Activated B cell treated with CpG ODN at 0.5 μM for 24 hours (primary cell): ENCODE results near the gene PTPRH. TPM values are rescaled to one million over a fixed set of nuclear protein-coding genes. Genes with fewer than 3 reads are reported as not detected.

Experiments
- ATAC-seq: fragments of 200-7000 bp; cut with Tn5 transposase; one replicate; pipeline ENCODE4 v1.10.0; 2021; ENCODE audit warnings: low read depth, mild to moderate bottlenecking, moderate library complexity
- CTCF ChIA-PET: fragments of 350-600 bp; sonication (Branson Sonifier 250); formaldehyde crosslinking; loops from one replicate; lab custom pipeline; 2021; ENCODE audit warnings: antibody characterized with exemption; lab: Charles Lee
- POLR2A ChIA-PET: fragments of 350-600 bp; sonication (Branson Sonifier 250); formaldehyde crosslinking; loops from one replicate; lab custom pipeline; 2021; ENCODE audit warnings: antibody characterized with exemption; lab: Charles Lee
- DNase-seq: peaks from one replicate; pipeline ENCODE4 v3.0.0; 2022
- H3K27ac Mint-ChIP-seq: one replicate; pipeline ENCODE4 v1.8.0; 2020; ENCODE audit warnings: mixed read lengths
- H3K27me3 Mint-ChIP-seq: one replicate; pipeline ENCODE4 v1.8.0; 2021; ENCODE audit warnings: mixed read lengths
- H3K36me3 Mint-ChIP-seq: one replicate; pipeline ENCODE4 v1.8.0; 2021; ENCODE audit warnings: low read depth, mixed read lengths
- H3K4me1 Mint-ChIP-seq: one replicate; pipeline ENCODE4 v1.8.0; 2021; ENCODE audit warnings: mixed read lengths
- H3K4me3 Mint-ChIP-seq: one replicate; pipeline ENCODE4 v1.8.0; 2020; ENCODE audit warnings: mild to moderate bottlenecking, mixed read lengths
- H3K9me3 Mint-ChIP-seq: one replicate; pipeline ENCODE4 v1.8.0; 2020; ENCODE audit warnings: mixed read lengths
- CTCF ChIP-seq: fragments of 200-600 bp; IDR thresholded peaks from one replicate; pipeline ENCODE4 v1.8.0; 2022; ENCODE audit warnings: antibody characterized with exemption, mild to moderate bottlenecking
- intact Hi-C: fragments of 100-400 bp; cut with micrococcal nuclease; formaldehyde crosslinking; loops from one replicate; pipeline ENCODE4 v1.15.1; 2024
- total RNA-seq: library from RNA; stranded (reverse); gene quantifications from 2 replicates; pipeline ENCODE4 v1.2.3, GENCODE V29; 2022

The PTPRH gene
- total RNA-seq, 1 donor from 2014 or later = not detected

DNA sequence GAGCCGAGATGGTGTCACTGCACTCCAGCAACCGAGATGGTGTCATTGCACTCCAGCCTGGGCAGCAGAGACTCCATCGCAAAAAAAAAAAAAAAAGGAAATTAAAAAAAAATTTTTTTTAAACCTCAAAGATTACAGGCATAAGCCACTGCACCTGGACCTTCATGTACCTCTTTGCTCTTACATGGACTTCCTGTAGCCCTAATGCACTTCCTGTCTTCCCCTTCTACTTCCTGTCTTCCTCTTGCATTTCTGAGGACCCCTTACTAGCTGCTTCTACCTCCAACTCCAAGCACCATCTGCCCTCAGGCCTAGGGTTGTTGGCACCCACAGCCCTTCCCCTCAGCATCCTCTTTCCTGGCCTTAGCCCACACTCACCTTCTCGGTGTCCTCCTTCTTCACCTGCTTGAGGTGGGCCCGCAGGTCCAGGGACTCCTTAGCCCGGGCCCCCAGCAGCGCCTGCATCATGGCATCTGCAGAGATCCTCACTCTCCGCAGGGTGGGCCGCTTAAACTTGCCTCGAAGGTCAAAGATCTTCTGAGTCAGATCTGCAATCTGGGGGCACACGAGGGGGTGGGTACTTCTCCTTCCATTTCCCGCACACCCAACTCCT, 55.5 kb downstream of the PTPRH start:
- no peaks in the 10 kb centered on the region for H3K36me3 Mint-ChIP-seq
- no peak overlapping the region for H3K27ac Mint-ChIP-seq
- no peak for TF ChIP-seq CTCF
- peaks cover 4% of the 10 kb centered on the region for H3K9me3 Mint-ChIP-seq
- peaks cover 35% of the 10 kb centered on the region for H3K27me3 Mint-ChIP-seq
- DNase-seq = no peak
- peaks cover 13% of the 10 kb centered on the region for H3K4me1 Mint-ChIP-seq
- ATAC-seq = no peak
- ChIA-PET CTCF (no interaction called here), POLR2A (interaction anchor here (0.6 kb wide), 1 partner anchor 126 kb away, joined by 8 read pairs; no protein-coding TSS in a partner anchor)
- no peak overlapping the region for H3K4me3 Mint-ChIP-seq
- intact Hi-C loops = no loop called here

DNA sequence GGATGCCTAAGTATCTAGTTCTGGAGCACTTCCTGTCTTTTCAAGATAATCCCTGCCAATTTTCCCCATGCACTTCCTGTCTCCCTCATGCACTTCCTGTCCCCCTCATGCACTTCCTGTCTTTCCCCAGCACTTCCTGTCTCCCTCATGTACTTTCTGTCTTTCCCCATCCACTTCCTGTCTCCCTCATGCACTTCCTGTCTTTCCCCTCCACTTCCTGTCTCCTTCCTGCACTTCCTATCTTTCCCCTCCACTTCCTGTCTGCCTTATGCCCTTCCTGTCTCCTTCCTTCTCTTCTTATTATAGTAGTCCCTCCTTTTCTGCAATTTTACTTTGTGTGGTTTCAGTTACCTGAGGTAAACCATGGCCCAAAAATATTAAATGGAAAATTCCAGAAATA, 57.3 kb downstream of the PTPRH start:
- no peak for TF ChIP-seq CTCF

DNA sequence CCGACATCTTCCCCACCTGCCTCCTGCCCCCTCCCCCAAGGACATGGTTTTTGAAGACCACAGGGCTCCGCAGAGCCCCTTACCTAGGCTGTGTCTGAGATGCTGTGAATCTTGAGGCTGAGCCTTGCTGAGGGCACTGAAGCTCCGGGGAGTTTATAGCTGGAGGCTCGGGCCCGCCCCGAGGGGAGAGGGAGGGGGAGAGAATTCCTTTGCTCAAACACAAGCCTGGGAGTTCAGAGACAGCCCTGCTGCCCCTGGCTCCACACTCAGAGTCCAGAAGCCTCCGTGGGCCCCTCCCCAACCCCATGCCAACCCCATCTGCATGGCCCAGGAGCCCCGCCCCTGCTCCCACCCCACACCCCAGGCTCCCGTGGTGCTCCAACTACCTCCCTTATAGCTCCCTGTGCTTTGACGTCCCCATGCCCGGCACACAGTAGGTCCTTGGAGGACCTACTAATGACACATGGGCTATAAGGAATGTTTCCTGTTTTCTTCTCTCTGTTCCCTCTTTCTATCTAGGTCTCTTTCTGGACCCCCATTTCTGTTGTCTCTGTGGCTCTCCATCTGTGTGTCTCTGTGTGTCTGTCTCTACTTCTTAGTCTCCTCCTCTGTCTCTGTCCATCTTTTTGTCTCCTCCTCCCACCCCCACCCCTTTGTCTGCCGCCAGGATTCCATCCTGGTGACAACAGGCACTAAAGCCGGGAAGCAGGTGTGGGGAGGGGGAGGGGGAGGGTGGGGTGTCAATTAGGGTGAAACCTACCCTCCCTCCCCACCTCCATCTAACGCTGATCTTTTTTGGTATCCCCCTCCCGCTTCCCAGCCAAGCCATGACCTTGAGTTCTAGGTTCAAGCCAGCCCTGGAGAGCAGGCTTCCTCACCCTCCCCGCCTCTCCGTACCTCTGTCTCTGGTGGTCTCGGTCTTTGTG, 60.0 kb downstream of the PTPRH start, which contains the start of gene TNNT1:
TSS of gene TNNT1 (minus strand) at position 129 of the 926 bp plus-strand sequence. CDS start 2,049 bp downstream, outside the sequence.
- TF ChIP-seq CTCF = no peak
- Mint-ChIP-seq H3K27me3 (peaks cover 38% of the 10 kb centered on the region), H3K4me3 (no peak within 1 kb of the TSS), H3K36me3 (no peaks in the 10 kb centered on the region), H3K4me1 (peaks cover 10% of the 10 kb centered on the region), H3K9me3 (peaks cover 4% of the 10 kb centered on the region), H3K27ac (no peak within 1 kb of the TSS)
- DNase-seq = no peak
- ChIA-PET CTCF (no interaction called here), POLR2A (no interaction called here)
- no peak for ATAC-seq
- intact Hi-C loops = no loop called here

More for the DNA sequence above, 57.3 kb downstream of the PTPRH start:
- H3K4me3 Mint-ChIP-seq = no peak overlapping the region
- ChIA-PET CTCF (no interaction called here), POLR2A (no interaction called here)
- H3K27ac Mint-ChIP-seq = no peak overlapping the region
- ATAC-seq = no peak
- H3K36me3 Mint-ChIP-seq = no peaks in the 10 kb centered on the region
- H3K27me3 Mint-ChIP-seq = peaks cover 32% of the 10 kb centered on the region
- no peak for DNase-seq
- intact Hi-C loops = no loop called here
- H3K9me3 Mint-ChIP-seq = peaks cover 4% of the 10 kb centered on the region
- peaks cover 13% of the 10 kb centered on the region for H3K4me1 Mint-ChIP-seq

DNA sequence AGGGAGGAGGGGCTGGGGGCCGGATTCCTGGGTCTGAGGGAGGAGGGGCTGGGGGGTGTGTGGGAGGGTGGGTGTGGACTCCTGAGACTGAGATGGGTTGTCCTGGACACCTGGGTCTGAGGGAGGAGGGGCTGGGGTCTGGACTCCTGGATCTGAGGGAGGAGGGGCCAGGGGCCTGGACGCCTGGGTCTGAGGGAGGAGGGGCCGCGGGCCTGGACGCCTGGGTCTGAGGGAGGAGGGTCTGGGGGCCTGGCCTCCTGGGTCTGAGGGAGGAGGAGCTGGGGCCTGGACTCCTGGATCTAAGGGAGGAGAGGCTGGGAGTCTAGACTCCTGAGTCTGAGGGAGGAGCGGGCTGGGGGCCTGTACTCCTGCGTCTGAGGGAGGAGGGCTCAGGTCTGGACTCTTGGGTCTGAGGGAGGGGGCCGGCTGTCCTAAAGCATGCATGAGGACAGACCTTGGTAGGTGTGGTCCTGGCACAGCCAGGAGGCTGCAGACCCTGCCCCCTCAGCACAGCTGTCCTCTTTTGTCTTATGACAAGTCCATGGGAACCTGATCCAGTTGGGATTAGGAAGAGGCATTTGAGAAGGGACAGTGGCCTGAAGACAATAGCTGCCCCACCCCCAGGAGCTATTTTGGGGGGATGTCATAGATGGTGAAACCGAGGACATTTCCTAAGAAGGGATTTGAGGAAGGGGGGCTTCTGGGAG, 61.6 kb downstream of the PTPRH start:
- TF ChIP-seq CTCF = no peak
- H3K9me3 Mint-ChIP-seq = peaks cover 4% of the 10 kb centered on the region
- H3K4me1 Mint-ChIP-seq = peaks cover 5% of the 10 kb centered on the region
- CTCF ChIA-PET = interaction anchor here (0.7 kb wide), 1 partner anchor 13 kb away, joined by 3 read pairs; no protein-coding TSS in a partner anchor
- DNase-seq (no peak), ATAC-seq (no peak)
- intact Hi-C loops = no loop called here
- no peak overlapping the region for H3K4me3 Mint-ChIP-seq
- no peaks in the 10 kb centered on the region for H3K36me3 Mint-ChIP-seq
- H3K27me3 Mint-ChIP-seq = peaks cover 45% of the 10 kb centered on the region
- H3K27ac Mint-ChIP-seq = no peak overlapping the region
- POLR2A ChIA-PET = no interaction called here
